Activated T-cell treated with anti-CD3 and anti-CD28 coated beads, Interleukin-2, amount 50 U/mL, for 4 hours (primary cell): ENCODE measurements around the gene KDM4B. TPM values are rescaled to one million over a fixed set of nuclear protein-coding genes. Genes with fewer than 3 reads are reported as not detected.

Source experiments
- ATAC-seq, 2 donors: fragments of 200-7000 bp; cut with Tn5 transposase; one replicate each; pipeline ENCODE4 v1.10.0; 2021
- DNase-seq: peaks from one replicate; pipeline ENCODE4 v3.0.0-alpha.2; 2020
- H3K27me3 Mint-ChIP-seq: one replicate; pipeline ENCODE4 v1.8.0; 2021; ENCODE audit warnings: low read depth, mixed read lengths
- H3K36me3 Mint-ChIP-seq: one replicate; pipeline ENCODE4 v1.8.0; 2022; ENCODE audit warnings: mixed read lengths; ENCODE audit not compliant: insufficient read depth
- H3K4me1 Mint-ChIP-seq: one replicate; pipeline ENCODE4 v1.8.0; 2021; ENCODE audit warnings: low read depth, mixed read lengths
- H3K4me3 Mint-ChIP-seq: one replicate; pipeline ENCODE4 v1.8.0; 2021; ENCODE audit warnings: mild to moderate bottlenecking, moderate library complexity, mixed read lengths
- H3K9me3 Mint-ChIP-seq: one replicate; pipeline ENCODE4 v1.8.0; 2021; ENCODE audit warnings: mixed read lengths
- total RNA-seq, 3 donors: library from RNA; stranded (reverse); gene quantifications; one replicate each; pipeline ENCODE4 v1.2.1, GENCODE V29; 2021

KDM4B gene
- total RNA-seq, 3 donors from 2014 or later, result 13.3 to 18.1 (median 16.7) TPM

- Mint-ChIP-seq H3K4me1 (peaks cover 2% of the 10 kb centered on the region), H3K4me3 (no peak overlapping the region), H3K9me3 (peaks cover 4% of the 10 kb centered on the region), H3K36me3 (peaks cover 1% of the 10 kb centered on the region), H3K27me3 (peaks cover 2% of the 10 kb centered on the region)
- ATAC-seq (no peak), DNase-seq (no peak)
Measured at GRCh38 chr19:5166262-5166661, 197.3 kb downstream of the KDM4B start.

- Mint-ChIP-seq H3K36me3 (peaks cover 1% of the 10 kb centered on the region), H3K9me3 (peaks cover 4% of the 10 kb centered on the region)
- ATAC-seq, result peak; percentile 43 to 55
Measured at GRCh38 chr19:5170329-5170745, 201.4 kb downstream of the KDM4B start.

GRCh38 chr19:5171711-5172110 is 202.8 kb downstream of the KDM4B start:
- DNase-seq (no peak), ATAC-seq (no peak)
- H3K9me3 Mint-ChIP-seq, result peaks cover under 1% of the 10 kb centered on the region
- H3K4me1 Mint-ChIP-seq, result peaks cover 2% of the 10 kb centered on the region
- H3K36me3 Mint-ChIP-seq, result peaks cover 1% of the 10 kb centered on the region
- H3K27me3 Mint-ChIP-seq, result peaks cover 2% of the 10 kb centered on the region
- H3K4me3 Mint-ChIP-seq, result no peak overlapping the region

More at GRCh38 chr19:5170329-5170745, 201.4 kb downstream of the KDM4B start:
- Mint-ChIP-seq H3K27me3 (peaks cover 2% of the 10 kb centered on the region), H3K4me3 (no peak overlapping the region), H3K4me1 (peaks cover 2% of the 10 kb centered on the region)
- peak; percentile 51 for DNase-seq

DNA sequence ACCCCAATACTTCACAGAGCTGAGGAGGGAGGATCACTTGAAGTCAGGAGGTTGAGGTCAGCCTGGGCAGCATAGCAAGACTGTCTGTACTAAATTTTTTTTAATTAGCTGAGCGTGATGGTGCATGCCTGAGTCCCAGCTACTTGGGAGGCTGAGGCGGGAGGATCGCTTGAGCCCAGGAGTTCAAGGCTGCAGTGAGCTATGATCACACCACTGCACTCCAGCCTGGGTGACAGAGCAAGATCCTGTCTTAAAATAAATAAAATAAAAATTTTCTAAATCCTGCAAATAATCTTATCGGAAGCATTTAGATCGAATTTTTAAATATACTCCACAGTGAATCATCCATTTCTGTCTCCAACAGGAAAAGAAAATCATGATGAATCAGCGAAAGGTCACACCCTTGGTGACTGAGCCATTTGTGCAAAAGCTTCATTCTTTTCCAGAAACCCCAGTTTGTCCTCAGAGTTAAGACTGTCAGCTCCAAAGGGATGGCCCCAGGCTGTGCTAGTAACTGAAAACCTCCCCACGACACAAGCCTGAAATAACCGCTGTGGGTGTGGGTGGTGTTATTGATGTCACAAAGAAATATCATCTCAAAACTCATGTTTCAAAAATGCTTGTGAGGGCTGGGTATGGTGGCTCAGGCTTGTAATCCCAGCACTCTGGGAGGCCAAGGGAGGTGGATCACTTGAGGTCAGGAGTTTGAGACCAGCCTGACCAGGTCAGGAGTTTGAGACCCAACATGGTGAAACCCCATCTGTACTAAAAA is 204.1 kb downstream of the KDM4B start:
- peaks cover 2% of the 10 kb centered on the region for H3K4me1 Mint-ChIP-seq
- no peak for DNase-seq

DNA sequence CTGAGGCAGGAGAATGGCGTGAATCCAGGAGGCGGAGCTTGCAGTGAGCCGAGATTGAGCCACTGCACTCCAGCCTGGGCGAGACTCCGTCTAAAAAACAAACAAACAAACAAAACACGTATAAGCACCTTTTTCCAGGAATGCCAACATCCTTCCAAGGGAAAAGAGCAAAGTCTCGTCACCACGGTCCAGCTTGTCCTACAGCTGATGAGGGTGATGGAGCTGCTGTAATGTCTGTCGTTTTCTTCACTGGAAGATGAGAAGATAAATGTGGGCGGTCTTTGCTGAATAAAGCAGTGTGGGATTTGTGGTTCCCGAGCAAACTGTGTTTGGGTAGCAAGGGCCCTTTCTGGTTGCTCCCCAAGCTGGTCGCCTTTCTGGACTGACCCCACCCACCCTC is 205.1 kb downstream of the KDM4B start:
- H3K9me3 Mint-ChIP-seq, result no peaks in the 10 kb centered on the region
- no peak for DNase-seq
- H3K4me1 Mint-ChIP-seq, result peaks cover 2% of the 10 kb centered on the region
- H3K4me3 Mint-ChIP-seq, result no peak overlapping the region
- H3K36me3 Mint-ChIP-seq, result peaks cover 1% of the 10 kb centered on the region
- no peak for ATAC-seq
- H3K27me3 Mint-ChIP-seq, result peaks cover 2% of the 10 kb centered on the region

More for the DNA sequence above, 204.1 kb downstream of the KDM4B start:
- ATAC-seq, result no peak
- H3K4me3 Mint-ChIP-seq, result no peak overlapping the region
- H3K27me3 Mint-ChIP-seq, result peaks cover 2% of the 10 kb centered on the region
- H3K9me3 Mint-ChIP-seq, result no peaks in the 10 kb centered on the region
- H3K36me3 Mint-ChIP-seq, result peaks cover 1% of the 10 kb centered on the region

GRCh38 chr19:5177745-5178450 is 209.0 kb downstream of the KDM4B start:
- no peaks in the 10 kb centered on the region for H3K9me3 Mint-ChIP-seq
- DNase-seq, result no peak
- no peaks in the 10 kb centered on the region for H3K36me3 Mint-ChIP-seq
- H3K27me3 Mint-ChIP-seq, result no peaks in the 10 kb centered on the region
- no peaks in the 10 kb centered on the region for H3K4me1 Mint-ChIP-seq
- no peak for ATAC-seq
- no peak overlapping the region for H3K4me3 Mint-ChIP-seq

GRCh38 chr19:5178841-5179240 is 209.9 kb downstream of the KDM4B start:
- ATAC-seq (no peak), DNase-seq (no peak)
- Mint-ChIP-seq H3K4me1 (no peaks in the 10 kb centered on the region), H3K9me3 (no peaks in the 10 kb centered on the region), H3K27me3 (no peaks in the 10 kb centered on the region), H3K36me3 (no peaks in the 10 kb centered on the region), H3K4me3 (no peak overlapping the region)

DNA sequence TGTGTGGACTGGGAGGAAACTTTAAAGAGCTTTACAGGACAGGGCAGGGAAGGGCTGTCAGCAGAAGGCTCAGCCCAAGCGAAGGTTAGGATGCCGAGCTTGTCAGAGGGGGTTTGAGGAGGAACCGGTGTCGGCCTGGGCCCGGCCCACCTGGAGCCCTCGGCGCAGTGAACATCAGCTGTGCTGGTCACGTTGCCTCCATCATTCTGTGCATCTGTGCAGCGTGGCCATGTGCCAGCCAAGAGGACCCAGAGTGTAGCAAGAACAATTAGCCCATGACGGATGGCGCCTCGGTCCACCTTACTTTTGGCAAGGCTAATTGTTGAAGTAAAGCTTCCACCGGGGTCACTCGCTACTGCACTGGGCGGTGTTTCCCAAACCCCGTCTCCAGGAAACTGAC is 210.3 kb downstream of the KDM4B start:
- no peak for DNase-seq
- Mint-ChIP-seq H3K4me3 (no peak overlapping the region), H3K4me1 (no peaks in the 10 kb centered on the region), H3K9me3 (no peaks in the 10 kb centered on the region), H3K27me3 (no peaks in the 10 kb centered on the region), H3K36me3 (no peaks in the 10 kb centered on the region)
- no peak for ATAC-seq

DNA sequence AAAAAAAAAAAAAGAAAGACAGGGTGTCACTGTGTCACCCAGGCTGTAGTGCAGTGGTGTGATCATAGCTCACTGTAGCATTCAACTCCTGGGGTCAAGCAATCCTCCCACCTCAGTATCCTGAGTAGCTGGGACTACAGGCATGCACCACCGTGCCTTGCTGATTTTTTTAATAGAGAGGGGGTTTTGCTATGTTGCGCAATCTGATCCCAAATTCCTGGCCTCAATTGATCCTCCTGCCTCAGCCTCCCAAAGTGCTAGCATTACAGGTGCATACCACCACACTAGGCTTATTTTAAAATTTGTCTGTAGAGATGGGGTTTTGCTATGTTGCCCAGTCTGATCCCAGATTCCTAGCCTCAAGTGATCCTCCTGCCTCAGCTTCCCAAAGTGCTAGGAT is 212.4 kb downstream of the KDM4B start:
- no peaks in the 10 kb centered on the region for H3K9me3 Mint-ChIP-seq
- no peaks in the 10 kb centered on the region for H3K4me1 Mint-ChIP-seq
- H3K27me3 Mint-ChIP-seq, result peaks cover 2% of the 10 kb centered on the region
- H3K4me3 Mint-ChIP-seq, result no peak overlapping the region
- DNase-seq (no peak), ATAC-seq (no peak)
- no peaks in the 10 kb centered on the region for H3K36me3 Mint-ChIP-seq

DNA sequence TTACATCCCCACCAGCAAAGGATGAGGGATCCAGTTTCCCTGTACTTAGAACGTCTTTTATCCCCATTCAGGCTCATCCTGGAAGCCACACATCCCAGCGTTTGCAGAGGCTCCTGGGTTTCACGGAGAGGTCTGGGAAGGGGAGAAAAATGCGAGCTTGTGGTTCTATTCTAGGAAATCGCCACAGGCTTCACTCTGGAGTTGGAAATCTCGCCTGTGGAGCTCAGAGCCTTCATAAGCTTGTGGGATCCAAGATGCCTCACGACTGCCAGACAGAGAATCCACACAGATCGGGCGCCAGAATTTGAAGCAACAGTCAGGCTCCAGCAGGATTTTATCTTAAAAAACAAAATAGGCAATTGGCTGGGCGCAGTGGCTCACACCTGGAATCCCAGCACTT is 213.8 kb downstream of the KDM4B start:
- Mint-ChIP-seq H3K36me3 (no peaks in the 10 kb centered on the region), H3K4me3 (no peak overlapping the region), H3K27me3 (peaks cover 2% of the 10 kb centered on the region), H3K4me1 (no peaks in the 10 kb centered on the region), H3K9me3 (no peaks in the 10 kb centered on the region)
- ATAC-seq, result no peak
- no peak for DNase-seq

DNA sequence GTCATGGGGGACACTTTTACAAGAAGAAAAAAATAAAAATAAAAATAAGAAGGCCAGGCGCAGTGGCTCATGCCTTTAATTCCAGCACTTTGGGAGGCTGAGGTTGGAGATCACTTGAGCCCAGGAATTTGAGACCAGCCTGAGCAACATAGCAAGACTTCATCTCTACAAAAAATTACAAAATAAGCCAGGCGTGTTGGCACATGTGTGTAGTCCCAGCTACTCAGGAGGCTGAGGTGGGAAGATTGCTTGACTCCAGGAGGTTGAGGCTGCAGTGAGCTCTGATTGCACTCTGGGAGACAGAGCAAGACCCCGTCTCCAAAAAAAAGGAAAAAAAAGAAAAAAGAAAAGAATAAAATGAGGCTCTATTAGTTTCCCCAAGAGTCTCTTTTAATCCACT is 214.7 kb downstream of the KDM4B start:
- ATAC-seq (no peak), DNase-seq (no peak)
- Mint-ChIP-seq H3K27me3 (peaks cover 2% of the 10 kb centered on the region), H3K4me1 (no peaks in the 10 kb centered on the region), H3K9me3 (no peaks in the 10 kb centered on the region), H3K36me3 (no peaks in the 10 kb centered on the region), H3K4me3 (no peak overlapping the region)

DNA sequence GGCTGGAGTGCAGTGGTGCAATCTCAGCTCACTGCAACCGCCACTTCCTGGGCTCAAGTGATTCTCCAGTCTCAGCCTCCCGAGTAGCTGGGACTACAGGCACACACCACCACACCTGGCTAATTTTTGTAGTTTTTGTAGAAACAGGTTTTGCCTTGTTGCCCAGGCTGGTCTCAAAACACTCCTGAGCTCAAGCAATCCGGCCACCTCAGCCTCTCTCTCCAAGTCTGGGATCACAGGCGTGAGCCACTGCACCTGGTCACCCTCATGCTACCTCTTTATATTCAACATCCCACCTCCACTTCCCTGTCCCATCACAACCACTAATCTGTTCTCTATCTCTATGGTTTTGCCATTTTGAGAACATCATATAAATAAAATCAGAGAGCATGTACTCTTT is 216.0 kb downstream of the KDM4B start:
- no peak for ATAC-seq
- H3K4me3 Mint-ChIP-seq, result no peak overlapping the region
- DNase-seq, result no peak
- peaks cover 2% of the 10 kb centered on the region for H3K27me3 Mint-ChIP-seq
- no peaks in the 10 kb centered on the region for H3K4me1 Mint-ChIP-seq
- no peaks in the 10 kb centered on the region for H3K36me3 Mint-ChIP-seq
- no peaks in the 10 kb centered on the region for H3K9me3 Mint-ChIP-seq

DNA sequence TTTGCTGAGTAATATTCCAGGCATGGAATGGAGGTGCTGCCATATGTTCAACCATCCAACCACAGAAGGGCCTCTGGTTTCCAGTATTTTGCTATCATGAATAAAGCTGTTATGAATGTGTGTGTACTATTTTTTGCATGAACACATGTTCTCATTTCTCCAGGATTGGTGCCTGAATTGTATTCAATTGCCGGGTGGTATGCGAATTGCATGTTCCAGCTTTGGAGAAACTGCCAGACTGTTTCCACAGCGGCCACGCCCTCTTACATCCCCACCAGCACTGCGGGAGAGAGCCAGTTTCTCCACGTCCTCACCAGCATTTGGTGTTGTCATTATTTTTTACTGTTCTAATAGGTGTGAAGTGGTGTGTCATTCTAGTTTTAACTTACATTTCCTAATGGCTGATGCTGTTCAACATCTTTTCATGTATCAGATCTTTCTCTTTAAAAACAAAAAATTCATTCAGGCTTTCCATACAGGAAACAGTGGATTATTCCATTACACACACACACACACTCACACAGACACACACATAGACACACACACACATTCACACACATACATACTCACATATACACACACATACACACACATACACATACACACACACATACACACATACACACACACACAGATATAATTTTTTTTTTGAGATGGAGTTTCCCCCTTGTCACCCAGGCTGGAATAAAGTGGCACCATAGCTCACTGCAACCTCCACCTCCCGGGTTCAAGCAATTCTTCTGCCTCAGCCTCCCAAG is 217.6 kb downstream of the KDM4B start:
- Mint-ChIP-seq H3K36me3 (no peaks in the 10 kb centered on the region), H3K9me3 (no peaks in the 10 kb centered on the region), H3K27me3 (peaks cover 4% of the 10 kb centered on the region), H3K4me1 (no peaks in the 10 kb centered on the region), H3K4me3 (no peak overlapping the region)
- ATAC-seq (no peak), DNase-seq (no peak)

DNA sequence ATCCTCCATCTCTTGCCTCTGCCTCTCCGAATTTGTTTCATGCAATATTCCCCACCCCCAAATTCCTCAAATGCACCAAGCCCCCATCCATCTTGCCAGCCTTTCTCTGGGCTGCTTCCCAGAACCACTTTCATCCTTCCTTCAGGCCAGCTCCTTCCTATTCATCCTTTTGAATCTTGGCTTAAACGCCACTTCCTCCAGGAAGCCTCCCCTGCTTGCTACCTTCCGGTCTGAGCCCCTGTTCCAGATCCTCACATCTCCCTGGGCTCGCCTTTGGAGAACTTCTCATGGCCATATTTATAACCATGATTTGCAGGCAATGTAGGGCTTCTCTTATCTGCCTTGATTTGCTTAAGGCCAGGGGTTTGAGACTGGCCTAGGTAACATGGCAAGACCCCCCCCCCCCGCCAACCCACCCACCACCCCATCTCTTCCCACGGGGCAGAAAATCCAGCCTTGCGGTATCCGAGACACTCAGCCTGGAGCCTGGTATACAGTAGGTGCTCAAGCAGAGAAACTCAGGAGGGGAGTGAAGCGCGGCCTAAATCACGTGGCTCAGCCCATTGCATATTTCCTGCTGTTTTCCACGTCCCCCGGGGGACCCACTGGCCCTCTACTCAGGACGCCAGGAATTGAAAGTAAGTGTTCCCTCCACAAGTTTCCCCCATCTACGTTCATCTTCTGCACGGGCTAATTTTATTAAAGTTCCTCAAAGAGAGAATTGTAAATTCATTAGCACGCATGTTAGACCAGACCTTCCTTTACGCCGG is 219.8 kb downstream of the KDM4B start:
- Mint-ChIP-seq H3K27me3 (peaks cover 4% of the 10 kb centered on the region), H3K9me3 (no peaks in the 10 kb centered on the region), H3K4me3 (no peak overlapping the region), H3K36me3 (no peaks in the 10 kb centered on the region), H3K4me1 (no peaks in the 10 kb centered on the region)
- no peak for DNase-seq
- no peak for ATAC-seq
